ENCODE data around the gene ELMO1.

The ELMO1 gene

DNA sequence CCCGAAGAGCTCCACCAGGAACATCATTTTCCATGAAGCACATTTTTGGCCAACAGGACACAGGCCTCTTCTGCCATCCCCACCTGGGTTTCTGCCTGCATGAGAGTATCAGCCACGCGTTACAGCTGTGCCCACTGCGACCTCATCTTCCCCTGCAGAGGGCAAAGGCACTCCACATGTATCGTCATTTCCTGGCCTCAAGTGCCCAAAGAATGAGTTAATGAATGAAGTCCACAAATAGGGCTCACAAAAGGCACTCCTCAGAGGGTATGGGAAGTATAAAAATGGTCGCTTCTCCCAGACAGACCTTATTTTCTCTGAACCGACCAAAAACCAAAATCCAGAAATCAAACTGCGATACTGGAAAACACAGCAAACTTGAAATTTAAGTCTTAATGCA is 18.5 kb downstream of the ELMO1 start:
- no peak for DNase-seq

- DNase-seq, result no peak
These were observed 19.3 kb downstream of the ELMO1 start for GRCh38 chr7:37429435-37429791.

GRCh38 chr7:37428681-37429434 is 19.8 kb downstream of the ELMO1 start:
- no peak for DNase-seq

DNA sequence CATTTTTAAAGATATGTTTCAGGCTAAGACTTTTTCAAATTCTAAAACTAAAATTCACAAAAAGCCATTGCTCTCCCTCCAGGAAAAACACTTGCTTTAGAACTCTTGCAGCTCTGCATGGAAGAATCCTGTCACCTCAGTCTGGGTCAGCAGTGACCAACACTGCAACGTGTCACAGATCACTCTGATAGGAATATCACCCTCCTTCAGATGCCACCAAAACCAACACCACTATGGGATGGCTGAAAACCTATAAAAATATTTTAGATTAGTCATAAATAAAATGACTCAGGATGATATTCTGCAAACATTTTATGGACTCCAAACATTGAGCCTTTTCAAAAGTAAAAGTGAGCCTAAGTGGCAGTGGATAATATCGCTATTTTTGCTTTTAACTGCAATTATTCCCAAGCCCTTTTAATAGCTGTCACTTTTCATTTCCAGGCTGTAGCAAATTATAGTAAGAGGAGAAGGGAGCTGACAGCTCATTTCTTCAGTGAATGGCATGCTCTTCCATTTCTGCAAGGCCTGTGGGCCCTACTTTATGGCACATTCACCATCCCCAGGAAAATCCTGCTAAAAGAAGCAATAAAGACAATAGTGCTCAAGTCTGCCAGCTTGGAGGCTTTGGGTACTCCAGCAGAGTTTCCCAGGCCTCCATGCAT is 21.3 kb downstream of the ELMO1 start:
- no peak for DNase-seq

DNA sequence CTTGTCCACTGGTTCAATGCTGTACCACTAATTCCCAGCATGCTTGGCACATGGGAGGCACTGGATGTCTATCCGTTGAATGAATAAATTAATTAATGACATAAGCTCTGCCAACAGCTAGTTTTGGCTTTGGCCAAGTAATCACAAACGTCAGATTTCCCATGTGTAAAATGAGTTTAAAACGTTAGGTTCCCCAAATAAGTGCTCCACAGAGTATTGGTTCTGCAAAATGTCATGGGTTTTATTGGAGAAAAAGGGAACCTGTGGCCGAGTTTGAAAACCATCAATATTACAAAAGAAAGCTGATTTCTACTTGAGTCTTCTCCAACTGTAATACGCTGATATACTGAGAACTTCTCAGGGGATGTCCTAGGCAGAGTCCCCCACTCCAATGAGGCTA is 23.2 kb downstream of the ELMO1 start:
- no peak for DNase-seq

DNA sequence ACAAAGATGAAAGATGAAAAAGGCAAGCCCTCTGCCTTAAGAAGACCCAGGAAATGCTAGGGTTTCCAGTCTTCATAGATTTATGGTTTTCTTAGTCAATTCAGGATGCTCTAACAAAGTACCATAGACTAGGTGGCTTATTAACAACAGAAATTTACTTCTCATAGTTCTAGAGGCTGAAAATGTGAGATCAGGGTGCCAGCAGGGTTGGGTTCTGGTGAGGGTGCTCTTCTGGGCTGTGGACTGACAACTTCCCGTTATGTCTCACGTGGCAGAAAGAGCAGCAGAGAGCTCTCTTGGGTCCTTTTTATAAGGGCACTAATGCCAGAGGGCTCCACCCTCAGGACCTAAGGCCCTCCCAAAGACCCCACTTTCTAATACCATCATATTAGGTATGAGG is 23.7 kb downstream of the ELMO1 start:
- DNase-seq, result no peak

- no peak for DNase-seq
These were observed 24.1 kb downstream of the ELMO1 start for GRCh38 chr7:37424521-37424920.

GRCh38 chr7:37421861-37422500 is 26.7 kb downstream of the ELMO1 start:
- no peak for DNase-seq

DNA sequence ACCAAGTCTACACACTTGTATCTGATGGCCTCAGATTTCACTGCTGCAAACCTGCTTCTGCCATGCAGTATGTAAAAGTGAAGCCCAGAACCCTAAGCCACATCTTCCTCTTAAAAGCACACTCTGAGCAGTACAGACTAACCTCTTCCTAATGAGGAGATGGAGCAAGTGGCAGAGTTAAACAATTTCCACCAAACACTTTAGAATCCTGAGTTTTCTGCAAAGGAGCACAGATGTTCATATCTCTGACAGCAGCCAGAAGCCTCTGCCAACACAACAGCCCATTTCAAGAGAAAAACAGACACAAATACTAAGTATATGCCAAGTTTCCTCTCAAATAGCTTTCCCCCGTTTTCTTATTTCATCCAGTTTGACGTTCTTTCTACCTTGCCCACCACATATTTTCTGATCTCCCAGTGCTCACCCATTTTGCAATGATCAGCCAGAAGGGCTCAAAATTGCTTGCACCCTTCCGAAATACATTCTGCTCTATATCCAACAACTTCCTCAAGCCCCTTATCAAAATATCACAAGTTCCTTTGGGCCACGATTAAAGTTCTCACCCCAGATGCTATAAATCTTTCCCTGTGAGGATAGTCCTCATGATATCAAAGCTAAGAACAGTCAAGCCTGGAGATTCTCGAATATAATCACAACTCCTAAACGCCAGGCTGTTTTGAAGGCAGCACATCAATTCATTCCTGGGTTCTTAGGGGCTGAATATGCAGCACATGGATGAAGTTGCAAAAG is 27.5 kb downstream of the ELMO1 start:
- no peak for DNase-seq

DNA sequence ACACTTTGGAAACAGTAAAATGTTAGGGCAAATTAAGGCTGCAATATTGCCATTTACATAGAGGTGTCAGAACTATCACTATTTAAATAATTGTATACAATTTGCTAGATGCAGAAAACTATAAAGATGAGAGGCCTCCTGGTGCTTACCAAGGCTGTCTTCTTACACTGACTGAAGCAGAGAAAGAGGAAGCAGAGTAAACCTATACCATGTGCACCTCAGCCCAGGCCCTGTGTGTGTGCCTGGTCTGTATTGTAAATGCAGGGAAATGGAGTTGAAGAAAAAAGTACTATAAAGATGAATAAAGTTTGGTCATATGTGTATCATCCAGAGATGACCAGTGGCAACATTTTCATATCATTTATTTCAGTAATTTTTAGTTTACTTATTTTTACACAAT is 29.2 kb downstream of the ELMO1 start:
- no peak for DNase-seq

GRCh38 chr7:37418381-37418780 is 30.3 kb downstream of the ELMO1 start:
- DNase-seq, result no peak

GRCh38 chr7:37417107-37417474 is 31.6 kb downstream of the ELMO1 start:
- no peak for DNase-seq

DNA sequence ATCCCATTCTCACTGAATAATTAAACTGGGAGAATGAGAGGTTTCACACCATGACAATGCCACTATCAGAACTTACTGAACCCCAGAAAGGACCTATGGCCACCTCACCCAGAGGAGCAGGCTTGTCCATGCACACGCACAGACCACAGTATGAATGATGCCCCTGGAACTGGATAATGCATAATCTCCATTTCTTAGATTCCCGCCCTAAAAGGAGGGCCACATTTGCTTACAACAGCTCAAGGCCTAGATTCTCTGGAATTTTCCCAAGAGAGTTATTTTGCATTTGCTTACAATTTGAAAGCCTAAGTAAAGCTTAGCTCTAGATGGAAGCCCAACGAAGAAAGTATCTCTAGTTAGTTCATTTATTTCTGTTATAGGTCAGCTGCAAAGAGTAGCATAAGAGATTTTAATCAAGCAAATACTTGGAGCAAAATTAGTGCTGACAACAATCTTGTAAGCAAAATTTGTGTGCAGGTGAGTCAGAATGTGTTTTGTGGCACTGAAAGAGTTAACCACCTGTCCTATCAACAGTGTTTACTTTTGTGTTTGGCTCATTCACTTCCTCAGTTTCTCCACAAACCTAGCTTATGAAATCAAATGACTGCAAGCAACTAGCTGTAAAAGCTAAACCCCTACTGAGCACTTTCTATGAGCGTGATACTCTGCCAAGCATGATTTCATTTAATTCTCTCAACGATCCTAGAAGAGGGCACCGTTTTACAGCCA is 32.1 kb downstream of the ELMO1 start:
- no peak for DNase-seq

DNA sequence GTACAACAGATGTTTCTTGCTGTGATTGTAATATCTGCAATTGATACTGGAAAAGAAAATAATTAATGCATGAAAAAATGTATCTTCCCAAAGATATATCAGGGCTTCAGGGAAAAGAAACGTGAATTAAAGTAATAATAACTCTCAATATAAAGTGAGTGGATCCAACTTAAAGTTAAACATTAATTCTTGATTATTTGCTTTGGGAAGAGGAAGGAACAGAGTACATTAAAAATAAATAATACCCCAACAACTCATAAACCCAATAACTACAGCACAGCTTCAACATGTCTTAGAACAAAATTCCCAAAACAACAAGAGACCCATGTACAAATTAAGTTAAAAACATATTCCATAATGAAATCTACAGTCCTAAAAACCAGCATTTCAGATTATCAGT is 33.0 kb downstream of the ELMO1 start:
- DNase-seq, result no peak

DNA sequence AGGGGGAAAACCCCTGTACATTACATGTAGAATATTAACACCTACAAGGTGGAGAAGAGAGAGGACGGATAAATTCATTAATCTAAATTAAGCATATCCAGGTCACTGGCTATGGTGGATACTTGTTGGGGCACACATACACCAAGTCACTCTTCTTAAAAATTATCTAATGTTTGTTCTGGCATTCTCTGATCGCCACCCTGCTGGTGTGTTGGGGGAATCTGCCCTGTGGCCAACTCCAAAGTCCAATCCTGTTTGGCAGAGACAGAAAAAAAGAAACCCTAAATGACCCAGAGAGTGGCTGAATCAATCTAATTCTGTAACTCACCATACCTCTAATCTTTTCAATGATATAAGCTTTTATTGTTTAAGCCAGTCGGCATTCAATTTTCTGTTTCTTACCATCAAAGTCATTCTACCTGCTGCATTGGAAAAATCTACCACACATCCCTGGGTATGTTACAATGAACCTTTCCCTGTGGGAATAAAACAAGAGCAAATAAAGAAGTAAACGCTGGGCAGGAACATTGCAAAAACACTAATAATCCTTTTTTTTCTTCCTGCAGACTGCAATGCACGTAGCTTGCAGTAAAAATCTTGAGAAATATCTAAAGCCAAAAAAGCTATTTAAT is 34.2 kb downstream of the ELMO1 start:
- DNase-seq, result no peak

DNA sequence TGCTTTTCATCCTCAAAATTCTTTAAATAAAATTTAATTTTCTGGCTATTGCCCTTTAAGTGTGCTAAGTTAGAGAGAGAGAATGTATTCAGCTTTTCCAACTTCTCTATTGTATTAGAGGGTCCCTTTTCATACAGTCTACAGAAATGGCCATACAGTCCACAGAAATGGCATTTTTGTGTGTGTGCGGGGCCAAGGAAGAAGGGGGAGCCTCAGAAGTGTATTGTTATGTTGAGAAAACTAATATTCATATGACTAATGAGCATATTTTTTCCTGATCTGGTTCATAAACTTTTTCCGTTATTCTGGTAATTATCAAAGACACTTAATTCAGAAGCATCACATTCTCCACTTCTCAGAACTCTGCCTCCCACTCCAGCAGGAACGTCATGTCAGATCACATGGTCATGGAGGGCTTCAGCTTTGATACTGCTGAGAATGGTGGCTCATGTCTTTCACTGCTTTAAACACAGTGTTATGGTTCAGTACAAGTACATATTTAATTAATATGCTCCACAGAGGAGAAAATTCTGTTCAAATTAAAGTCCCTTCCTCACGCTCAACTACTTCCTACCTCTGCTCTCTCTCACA is 37.1 kb downstream of the ELMO1 start:
- peak; percentile 80 for DNase-seq

- no peak for DNase-seq
These were observed 38.1 kb downstream of the ELMO1 start for GRCh38 chr7:37410305-37411229.

- DNase-seq, result no peak
These were observed 39.2 kb downstream of the ELMO1 start for GRCh38 chr7:37409461-37409860.

DNA sequence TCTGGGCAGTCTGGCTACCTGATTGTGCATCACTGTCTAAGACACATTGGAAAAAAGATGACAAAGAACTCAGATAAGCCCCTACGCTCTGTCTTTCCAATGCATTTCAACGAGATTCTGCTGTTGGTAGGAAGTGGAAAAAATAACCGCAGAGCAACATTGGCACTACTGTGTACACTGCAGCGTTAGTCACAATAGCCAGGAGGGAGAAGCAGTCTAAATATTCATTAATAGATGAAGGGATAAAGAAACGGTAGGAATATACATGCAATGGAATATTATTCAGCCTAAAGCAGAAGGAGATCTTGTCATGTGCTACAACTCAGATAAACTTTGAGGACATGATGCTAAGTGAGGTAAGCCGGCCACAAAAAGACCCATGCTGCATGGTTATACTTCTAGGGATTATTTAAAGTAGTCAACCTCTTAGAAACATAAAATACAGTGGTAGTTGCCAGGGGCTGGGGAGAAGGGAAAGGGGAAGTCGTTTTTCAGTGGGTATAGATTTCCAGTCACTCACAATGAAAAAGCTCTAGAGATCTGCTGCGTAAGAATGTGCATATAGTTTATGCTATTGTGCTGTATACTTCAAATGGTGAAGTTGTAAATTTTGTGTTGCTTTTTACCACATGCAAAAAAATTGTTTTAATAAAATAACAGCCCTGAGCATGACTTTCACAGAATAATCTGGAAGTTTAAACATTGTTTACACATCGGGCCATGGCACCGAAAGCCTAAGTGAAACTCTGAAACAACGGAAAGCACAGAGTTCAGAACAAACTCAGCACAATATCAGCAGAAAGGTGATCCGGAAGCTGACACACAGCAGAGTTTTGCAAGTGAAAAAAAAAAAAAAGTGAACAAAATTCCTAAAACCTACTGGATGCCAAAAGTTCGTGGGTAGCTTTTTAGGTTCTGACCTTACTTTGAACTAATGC is 40.1 kb downstream of the ELMO1 start:
- DNase-seq, result no peak

Measured in activated effector memory CD4-positive, alpha-beta T cell treated with anti-CD3 and anti-CD28 coated beads, Interleukin-2, amount 50 U/mL, for 16 hours (primary cell).